ENCODE measurements around the gene GRK2.
"Not testable (repeated sequence)": the region's sequence is repeated elsewhere in the genome, so short reads cannot be mapped to it uniquely, and the experiment has no call there.

The GRK2 gene

GRCh38 chr11:67317205-67317887, 51.1 kb downstream of the GRK2 start:
- peak; percentile 99 for DNase-seq

GRCh38 chr11:67317888-67318555, 51.7 kb downstream of the GRK2 start:
- no peak for DNase-seq

- not testable (repeated sequence) for DNase-seq
Measured at GRCh38 chr11:67318876-67319275, 52.6 kb downstream of the GRK2 start.

GRCh38 chr11:67320011-67320410, 53.7 kb downstream of the GRK2 start:
- DNase-seq: no peak

- DNase-seq: no peak
Measured at GRCh38 chr11:67320691-67321090, 54.4 kb downstream of the GRK2 start.

GRCh38 chr11:67321313-67321871, 55.1 kb downstream of the GRK2 start:
- DNase-seq: no peak

GRCh38 chr11:67322049-67322448, 55.8 kb downstream of the GRK2 start:
- no peak for DNase-seq

GRCh38 chr11:67323526-67323925, 57.3 kb downstream of the GRK2 start:
- DNase-seq: no peak

GRCh38 chr11:67332081-67332691, 65.9 kb downstream of the GRK2 start:
- no peak for DNase-seq
